Activated T-helper 2 cell treated with anti-CD3 and anti-CD28 coated beads, Interferon-gamma antibody, Interleukin-2, Interleukin-4, amounts not matched to agents 10 μg/mL and 5 μg/mL and 100 μg/mL, durations not matched to agents 14 hours and 24 hours and 36 hours (primary cell): ENCODE results near the gene HLF. TPM values are rescaled to one million over a fixed set of nuclear protein-coding genes. Genes with fewer than 3 reads are reported as not detected.

ENCODE experiments used
- DNase-seq: peaks from one replicate; pipeline ENCODE4 v3.0.0; 2021; ENCODE audit warnings: low spot score
- H3K27ac Mint-ChIP-seq: one replicate; pipeline ENCODE4 v1.8.0; 2021; ENCODE audit warnings: mixed read lengths
- H3K27me3 Mint-ChIP-seq: one replicate; pipeline ENCODE4 v1.8.0; 2021; ENCODE audit warnings: low read depth, mixed read lengths
- H3K36me3 Mint-ChIP-seq: one replicate; pipeline ENCODE4 v1.8.0; 2021; ENCODE audit warnings: low read depth, mixed read lengths
- H3K4me1 Mint-ChIP-seq: one replicate; pipeline ENCODE4 v1.8.0; 2021; ENCODE audit warnings: low read depth, mixed read lengths
- H3K4me3 Mint-ChIP-seq: one replicate; pipeline ENCODE4 v1.8.0; 2021; ENCODE audit warnings: low read depth, mild to moderate bottlenecking, moderate library complexity, mixed read lengths
- H3K9me3 Mint-ChIP-seq: one replicate; pipeline ENCODE4 v1.8.0; 2021; ENCODE audit warnings: mixed read lengths
- intact Hi-C: fragments of 100-400 bp; cut with micrococcal nuclease; formaldehyde crosslinking; loops from one replicate; pipeline ENCODE4 v1.15.1; 2023
- total RNA-seq: library from RNA; stranded (reverse); gene quantifications from 2 replicates; pipeline ENCODE4 v1.2.3, GENCODE V29; 2022

Gene HLF
- total RNA-seq, 1 donor from 2014 or later, result 4.5 TPM

DNA sequence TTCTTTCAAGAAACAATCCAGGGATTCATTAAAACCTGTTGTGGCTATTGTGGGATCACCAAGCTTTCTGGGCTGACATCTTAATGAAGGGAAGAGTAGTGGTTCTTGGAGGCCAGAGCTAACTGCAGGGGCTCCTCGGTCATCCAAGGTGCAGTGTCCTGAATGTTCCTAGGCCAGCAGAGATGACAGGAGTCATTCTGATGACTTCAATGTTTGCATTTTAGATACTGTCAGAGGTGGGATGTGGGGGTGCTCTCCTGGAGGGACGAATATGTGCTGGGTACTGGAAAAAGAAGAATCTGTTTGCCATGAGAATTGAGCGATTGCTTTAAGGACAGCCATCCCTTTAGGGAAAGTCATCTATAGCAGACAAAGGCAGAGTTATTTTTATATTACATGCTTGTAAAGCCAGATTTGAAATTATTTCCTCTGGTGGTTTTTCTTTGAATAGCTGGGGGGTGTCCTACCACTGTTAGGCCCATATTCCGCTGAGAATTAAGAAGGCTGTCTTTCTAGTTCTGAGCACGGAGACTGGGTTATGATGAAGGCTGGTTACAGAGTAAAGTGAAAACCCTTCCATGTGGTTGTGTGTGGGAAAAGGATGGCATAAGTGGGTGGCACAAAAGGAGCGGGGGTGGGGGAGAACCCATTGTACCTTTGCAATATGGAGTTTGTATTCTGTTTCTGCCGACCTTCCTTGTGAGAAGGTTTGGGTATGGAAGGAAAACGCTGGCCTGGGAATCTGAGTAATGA lies 7.4 kb downstream of the HLF start:
- Mint-ChIP-seq H3K27me3 (peaks cover 66% of the 10 kb centered on the region), H3K4me3 (no peak overlapping the region), H3K36me3 (no peaks in the 10 kb centered on the region), H3K27ac (no peak overlapping the region), H3K9me3 (no peaks in the 10 kb centered on the region), H3K4me1 (peaks cover 3% of the 10 kb centered on the region)
- intact Hi-C loops, result no loop called here
- DNase-seq, result no peak

DNA sequence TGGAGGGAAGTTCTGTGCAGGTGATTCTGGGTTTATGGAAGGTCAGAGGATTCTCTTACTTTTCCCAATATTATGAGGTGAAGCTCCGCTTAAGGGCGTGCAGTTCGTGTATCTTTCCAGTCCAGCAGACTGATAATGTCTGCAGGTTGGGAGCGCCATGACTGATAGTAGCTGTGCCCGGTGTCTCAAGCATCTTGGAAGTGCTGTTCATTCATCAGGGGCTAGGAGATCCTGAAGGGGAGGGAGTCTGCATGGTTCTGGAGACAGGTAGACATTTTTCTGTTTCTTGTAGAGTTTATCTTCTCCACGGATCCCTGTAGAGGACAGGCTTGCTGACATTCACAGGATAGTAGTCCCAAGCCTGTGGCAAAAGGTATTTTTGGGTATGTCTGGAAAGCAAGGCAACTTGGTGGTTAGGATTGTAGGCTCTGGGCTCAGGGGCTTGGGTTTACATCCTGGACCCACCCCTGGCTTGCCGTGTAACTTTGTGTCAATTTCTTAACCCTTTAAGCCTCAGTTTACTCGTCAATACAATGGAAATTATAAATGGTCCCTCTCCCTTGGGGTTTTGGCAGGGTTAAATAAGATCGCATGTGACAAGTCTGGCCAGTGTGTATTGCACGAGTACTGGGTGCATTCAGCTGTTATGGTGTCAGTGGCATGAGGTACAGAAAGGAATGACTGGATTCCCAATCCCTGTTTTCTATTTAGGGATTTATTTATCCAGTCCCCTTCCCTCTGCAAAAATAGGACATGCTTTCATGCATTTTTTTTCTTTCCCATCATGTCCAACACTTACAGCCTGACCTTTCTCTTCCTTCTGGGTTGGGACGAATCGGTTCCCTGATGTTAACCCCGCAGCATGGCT lies 8.2 kb downstream of the HLF start:
- Mint-ChIP-seq H3K9me3 (no peaks in the 10 kb centered on the region), H3K4me1 (peaks cover 3% of the 10 kb centered on the region), H3K4me3 (no peak overlapping the region), H3K36me3 (no peaks in the 10 kb centered on the region), H3K27me3 (peaks cover 63% of the 10 kb centered on the region), H3K27ac (no peak overlapping the region)
- DNase-seq, result no peak
- intact Hi-C loops, result no loop called here

DNA sequence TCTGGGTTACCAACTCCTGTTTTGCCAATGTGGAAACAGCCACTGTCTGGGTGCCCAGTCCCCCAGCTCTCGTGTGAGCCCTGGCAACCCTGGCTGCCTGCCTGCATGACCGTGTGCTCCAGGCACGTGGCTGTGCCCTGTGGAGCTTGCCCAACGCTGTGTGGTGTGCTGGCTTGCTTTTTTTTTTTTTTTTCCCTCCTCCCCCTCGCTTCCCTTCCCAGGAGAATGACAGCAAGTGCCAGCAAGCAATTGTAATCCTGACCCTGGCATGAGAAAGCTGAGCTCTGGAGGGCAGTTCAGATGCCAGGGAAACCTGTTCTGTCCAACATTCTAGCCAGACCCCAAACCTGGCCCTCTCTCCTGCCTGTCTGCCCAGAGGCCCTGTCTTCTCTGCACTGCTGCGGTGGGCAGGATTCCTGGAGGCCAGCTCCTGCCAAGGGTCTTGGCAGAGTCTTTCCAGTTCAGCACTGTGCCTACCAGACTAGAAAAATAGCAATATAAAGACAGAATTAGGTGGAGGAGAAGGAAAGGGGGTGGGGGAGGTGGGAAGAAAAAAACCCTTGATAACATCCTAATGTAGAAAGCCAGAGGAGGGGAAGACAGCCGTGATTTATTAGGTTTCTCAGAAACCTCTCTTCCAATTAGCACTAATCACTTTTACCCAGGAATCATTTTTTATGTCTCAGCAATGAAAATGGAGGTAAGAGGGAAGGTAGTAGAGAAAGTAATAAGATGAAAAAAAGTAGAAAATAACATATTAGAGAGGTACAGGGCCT lies 9.0 kb downstream of the HLF start:
- Mint-ChIP-seq H3K9me3 (no peaks in the 10 kb centered on the region), H3K36me3 (no peaks in the 10 kb centered on the region), H3K4me3 (no peak overlapping the region), H3K27me3 (peaks cover 60% of the 10 kb centered on the region), H3K27ac (no peak overlapping the region), H3K4me1 (peaks cover 5% of the 10 kb centered on the region)
- no peak for DNase-seq
- intact Hi-C loops, result no loop called here

DNA sequence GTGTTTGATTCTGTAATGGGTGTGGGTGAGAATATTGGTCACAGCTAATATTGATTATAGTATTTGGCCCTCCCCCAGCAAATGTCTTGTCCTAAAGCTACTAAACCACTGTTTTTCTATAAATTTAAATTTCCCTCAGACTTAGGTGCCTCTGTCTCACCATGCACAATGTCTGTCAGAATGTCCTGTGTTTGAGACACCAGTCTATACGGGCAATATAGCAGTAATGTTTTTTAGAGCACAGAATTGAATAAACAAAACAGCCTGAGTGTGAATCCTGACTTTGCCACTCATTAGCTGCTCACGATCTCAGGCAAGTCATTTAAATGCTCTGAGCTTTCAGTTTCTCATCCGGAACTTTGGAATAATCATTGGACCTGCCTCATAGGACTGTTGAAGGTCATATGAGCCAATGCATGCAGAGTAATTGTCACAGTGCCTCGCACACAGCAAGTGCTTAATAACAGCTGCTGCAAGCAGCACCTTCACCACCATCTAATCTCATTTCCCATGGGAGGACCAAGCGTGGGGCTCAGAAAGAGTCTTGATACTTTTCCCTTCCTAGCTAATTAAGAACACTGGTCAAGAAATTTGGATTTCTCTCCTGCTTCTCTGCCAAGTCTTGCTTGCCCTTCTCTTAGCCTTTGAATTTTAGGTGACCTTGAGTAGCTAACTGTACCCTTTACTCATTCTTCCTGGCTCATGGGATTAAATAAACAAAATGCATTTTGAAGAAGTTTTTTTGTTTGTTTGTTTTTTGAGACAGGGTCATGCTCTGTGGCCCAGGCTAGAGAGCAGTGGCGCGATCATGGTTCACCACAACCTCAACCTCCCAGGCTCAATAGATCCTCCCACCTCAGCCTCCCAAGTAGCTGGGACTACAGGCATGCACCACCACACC lies 9.8 kb downstream of the HLF start:
- Mint-ChIP-seq H3K36me3 (no peaks in the 10 kb centered on the region), H3K27me3 (peaks cover 54% of the 10 kb centered on the region), H3K4me1 (peaks cover 5% of the 10 kb centered on the region), H3K9me3 (no peaks in the 10 kb centered on the region), H3K4me3 (no peak overlapping the region), H3K27ac (no peak overlapping the region)
- DNase-seq, result no peak
- intact Hi-C loops, result no loop called here

DNA sequence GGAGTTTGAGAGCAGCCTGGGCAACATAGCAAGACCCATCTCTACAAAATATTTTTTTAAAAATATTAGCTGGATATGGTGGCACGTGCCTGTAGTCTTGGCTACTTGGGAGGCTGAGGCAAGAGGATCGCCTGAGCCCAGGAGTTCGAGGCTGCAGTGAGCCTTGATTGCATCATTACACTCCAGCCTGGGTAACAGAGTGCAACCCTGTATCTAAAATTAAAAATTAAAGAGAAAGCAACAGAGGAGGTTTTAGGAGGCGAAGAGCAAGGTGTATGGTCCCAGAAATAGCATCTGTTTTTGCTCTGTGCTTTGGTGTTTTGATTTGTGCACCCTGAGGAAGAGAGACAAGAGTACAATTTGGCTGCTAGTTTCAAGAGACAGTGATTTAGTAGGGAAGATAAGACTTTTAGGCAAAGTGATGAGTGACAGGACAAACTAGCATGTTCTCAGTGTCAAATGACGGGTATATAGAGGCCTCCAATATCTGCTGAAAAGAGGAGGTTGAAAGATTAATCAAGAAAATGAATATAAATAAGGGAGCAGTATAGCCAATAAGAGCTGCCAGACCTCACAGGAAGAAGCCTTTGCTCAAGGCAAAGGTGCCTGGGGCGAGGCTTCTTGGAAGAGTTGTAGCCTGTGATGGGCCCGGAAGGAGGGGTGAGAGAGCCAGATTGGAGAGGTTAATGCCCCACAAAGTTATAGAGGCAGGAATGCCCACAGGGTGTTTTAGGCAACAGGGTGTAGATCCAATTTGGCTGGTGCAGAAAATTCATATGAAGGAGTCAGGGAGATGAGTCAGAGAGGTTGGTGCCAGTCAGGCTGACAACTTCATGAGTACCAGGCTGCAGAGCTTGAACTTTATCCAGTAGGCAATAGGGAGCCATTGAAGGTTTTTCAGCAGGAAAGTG lies 11.4 kb downstream of the HLF start:
- DNase-seq, result no peak
- intact Hi-C loops, result no loop called here

DNA sequence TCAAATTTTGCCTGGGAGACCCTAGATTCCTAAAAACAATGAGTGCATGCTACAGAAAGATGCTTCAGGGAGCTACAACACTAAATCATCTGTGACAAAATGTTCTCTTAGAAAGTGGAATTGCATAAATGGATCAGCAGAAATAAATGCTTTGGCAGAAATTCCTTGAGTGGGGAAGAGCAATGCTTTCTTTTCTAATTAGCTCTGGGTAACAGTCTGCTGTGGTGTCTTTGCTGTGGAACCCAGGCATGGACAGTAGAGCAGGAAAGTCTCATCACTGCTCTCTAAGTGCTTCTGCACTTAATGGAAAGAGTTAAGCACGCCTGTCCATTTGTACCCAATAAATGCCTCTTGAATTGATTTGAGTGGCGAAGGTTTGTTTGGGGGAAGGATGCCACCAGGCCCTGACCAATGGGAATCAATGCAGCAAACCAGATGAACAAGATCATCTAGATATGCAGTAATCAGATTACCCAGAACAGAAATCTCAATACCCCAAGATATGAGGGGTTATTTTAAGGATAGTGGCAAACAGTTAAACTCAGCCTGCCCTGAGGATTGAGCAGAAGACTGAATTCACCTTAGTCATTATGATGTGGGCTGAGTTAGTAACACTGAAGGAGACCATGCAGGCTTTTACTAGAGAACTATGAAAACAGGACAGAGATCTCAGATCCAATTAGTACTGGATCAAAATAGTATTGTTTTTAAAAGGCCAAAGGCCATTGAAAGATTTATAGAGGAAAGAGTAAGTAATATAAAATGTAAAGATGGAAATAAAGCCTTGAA lies 13.6 kb downstream of the HLF start:
- no peak overlapping the region for H3K27ac Mint-ChIP-seq
- no peak for DNase-seq
- peaks cover 5% of the 10 kb centered on the region for H3K4me1 Mint-ChIP-seq
- intact Hi-C loops, result no loop called here
- H3K36me3 Mint-ChIP-seq, result no peaks in the 10 kb centered on the region
- H3K4me3 Mint-ChIP-seq, result no peak overlapping the region
- H3K27me3 Mint-ChIP-seq, result peaks cover 42% of the 10 kb centered on the region
- H3K9me3 Mint-ChIP-seq, result no peaks in the 10 kb centered on the region

More for the DNA sequence above, 11.4 kb downstream of the HLF start:
- no peak overlapping the region for H3K27ac Mint-ChIP-seq
- H3K36me3 Mint-ChIP-seq, result no peaks in the 10 kb centered on the region
- peaks cover 5% of the 10 kb centered on the region for H3K4me1 Mint-ChIP-seq
- no peak overlapping the region for H3K4me3 Mint-ChIP-seq
- H3K27me3 Mint-ChIP-seq, result peaks cover 48% of the 10 kb centered on the region
- H3K9me3 Mint-ChIP-seq, result no peaks in the 10 kb centered on the region

DNA sequence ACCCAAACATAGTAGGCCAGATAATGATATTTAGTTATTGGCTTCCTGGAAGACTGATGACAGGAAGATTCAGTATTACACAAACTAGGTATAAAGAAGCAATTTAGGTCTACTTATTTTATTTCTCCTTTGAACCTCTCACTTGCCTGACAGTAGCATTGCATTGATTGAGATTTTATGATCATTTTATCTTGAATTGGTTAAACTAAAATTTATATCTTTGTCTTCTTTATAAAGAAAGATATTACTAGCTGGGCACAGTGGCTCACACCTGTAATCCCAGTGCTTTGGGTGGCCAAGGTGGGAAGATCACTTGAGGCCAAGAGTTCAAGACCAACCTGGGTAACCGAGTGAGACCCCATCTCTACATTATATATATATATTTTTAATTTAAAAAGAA lies 14.4 kb downstream of the HLF start:
- no peak overlapping the region for H3K4me3 Mint-ChIP-seq
- H3K27ac Mint-ChIP-seq, result no peak overlapping the region
- H3K36me3 Mint-ChIP-seq, result no peaks in the 10 kb centered on the region
- no peaks in the 10 kb centered on the region for H3K9me3 Mint-ChIP-seq
- intact Hi-C loops, result no loop called here
- peaks cover 37% of the 10 kb centered on the region for H3K27me3 Mint-ChIP-seq
- H3K4me1 Mint-ChIP-seq, result peaks cover 8% of the 10 kb centered on the region
- no peak for DNase-seq

DNA sequence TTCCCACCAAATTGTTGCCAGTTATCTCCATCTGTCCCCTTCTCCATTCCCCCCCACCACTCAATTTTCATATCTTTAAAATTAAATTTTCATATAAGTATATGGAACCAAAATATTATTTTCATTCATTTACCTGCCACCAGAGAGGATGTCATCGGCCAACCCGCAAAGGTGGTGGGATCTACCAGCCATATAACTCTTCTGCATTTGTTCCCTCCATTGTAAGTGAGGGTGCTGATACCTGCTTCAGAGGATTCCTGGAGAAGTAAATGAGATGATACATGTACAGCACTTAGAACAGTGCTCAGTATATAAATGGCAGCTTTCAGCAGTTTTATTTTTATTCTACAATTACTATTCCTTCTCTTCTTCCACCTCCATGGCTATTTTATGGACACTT lies 15.0 kb downstream of the HLF start:
- Mint-ChIP-seq H3K9me3 (no peaks in the 10 kb centered on the region), H3K4me3 (no peak overlapping the region), H3K36me3 (no peaks in the 10 kb centered on the region), H3K4me1 (peaks cover 12% of the 10 kb centered on the region), H3K27ac (no peak overlapping the region), H3K27me3 (peaks cover 34% of the 10 kb centered on the region)
- intact Hi-C loops, result no loop called here
- DNase-seq, result no peak

DNA sequence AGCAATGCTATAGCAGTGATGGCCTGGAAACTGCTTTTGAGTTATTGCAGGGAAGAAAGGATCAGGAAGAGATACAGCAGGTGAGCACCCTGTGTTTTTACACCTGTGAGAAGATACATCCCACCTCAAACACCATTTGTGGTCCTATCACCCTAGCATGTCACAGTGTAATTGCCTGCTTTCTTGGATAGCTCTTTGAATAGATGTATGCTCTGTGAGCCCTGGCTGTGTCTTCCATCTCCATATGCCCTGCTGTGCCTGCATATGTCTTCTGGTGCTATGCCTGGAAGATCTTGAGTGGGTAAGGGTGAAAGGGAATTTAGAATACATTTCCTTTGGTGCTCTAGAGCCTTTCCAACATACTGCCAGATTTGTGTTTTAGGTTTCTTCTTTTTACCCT lies 15.5 kb downstream of the HLF start:
- Mint-ChIP-seq H3K36me3 (no peaks in the 10 kb centered on the region), H3K27ac (no peak overlapping the region), H3K4me3 (no peak overlapping the region), H3K4me1 (peaks cover 14% of the 10 kb centered on the region), H3K27me3 (peaks cover 30% of the 10 kb centered on the region), H3K9me3 (no peaks in the 10 kb centered on the region)
- intact Hi-C loops, result no loop called here
- no peak for DNase-seq

DNA sequence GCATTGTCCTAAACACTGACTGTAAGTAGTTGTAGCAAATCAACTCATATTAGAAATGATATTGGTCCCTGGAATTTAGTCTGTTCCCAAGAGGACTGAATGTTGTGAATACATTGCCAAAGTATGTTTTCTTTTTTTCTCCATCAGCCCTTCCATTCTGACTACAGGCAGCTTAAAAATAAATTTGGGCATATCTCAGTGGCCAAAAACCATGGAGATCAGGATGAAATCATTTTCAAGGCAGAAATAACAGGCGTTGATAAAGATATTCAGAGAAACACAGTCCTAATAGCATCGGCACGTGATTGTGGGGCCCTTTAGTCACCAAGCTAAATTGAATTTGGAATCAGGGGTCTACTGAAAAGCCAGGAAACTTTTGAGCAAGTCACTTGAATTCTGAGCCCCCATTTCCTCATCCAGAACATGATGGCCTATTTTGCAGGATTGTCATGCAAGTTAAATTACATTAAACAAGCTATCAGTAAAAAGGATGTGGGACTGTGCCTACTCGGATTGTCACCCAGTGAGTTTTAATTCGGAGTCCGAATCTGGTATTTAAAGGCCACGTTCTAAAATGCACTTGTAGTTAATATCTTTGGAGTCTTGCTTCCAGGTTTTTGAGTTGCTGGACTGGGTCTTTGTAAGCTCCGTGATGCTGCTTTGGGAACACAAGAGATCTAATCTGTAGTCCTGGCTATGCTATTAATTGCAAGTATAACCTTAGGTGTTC lies 17.1 kb downstream of the HLF start:
- Mint-ChIP-seq H3K36me3 (no peaks in the 10 kb centered on the region), H3K9me3 (no peaks in the 10 kb centered on the region), H3K27me3 (peaks cover 23% of the 10 kb centered on the region), H3K4me3 (no peak overlapping the region), H3K27ac (no peak overlapping the region), H3K4me1 (peaks cover 11% of the 10 kb centered on the region)
- no peak for DNase-seq
- intact Hi-C loops, result no loop called here
